ENCODE data around the gene HGS. TPM values are rescaled to one million over a fixed set of nuclear protein-coding genes. Genes with fewer than 3 reads are reported as not detected.

The HGS gene
- total RNA-seq, 2 donors from 2014 or later, result 60.7 to 66.9 TPM

- peaks cover 0 to 25% of the 10 kb centered on the region in 2 donors for H3K36me3 ChIP-seq (replicated peaks in 1 of 2; ENCODE audit: insufficient read depth in 1 of 2, low read depth in 2 of 2)
- no peaks in the 10 kb centered on the region for H3K27me3 ChIP-seq
- DNase-seq (no peak), ATAC-seq (no peak)
- intact Hi-C loops (cut with DNase I), result no loop called here
- H3K27ac ChIP-seq, result no peak overlapping the region
- 95 to 97% methylated on average over 6 to 35 of the region's 41 CpGs for WGBS, 2 donors
- no peak overlapping the region for H3K4me3 ChIP-seq
- TF ChIP-seq POLR2A (IDR thresholded peaks at IDR 0.05) (no peak), CTCF (IDR thresholded peaks at IDR 0.05) (no peak)
- no peaks in the 10 kb centered on the region for H3K9me3 ChIP-seq
- H3K4me1 ChIP-seq, result peaks cover 16% of the 10 kb centered on the region
Observed at GRCh38 chr17:81687770-81688541, 4.1 kb downstream of the HGS start.

GRCh38 chr17:81688616-81689015 is 4.8 kb downstream of the HGS start:
- no peak overlapping the region for H3K4me3 ChIP-seq
- 88 to 92% methylated on average over 10 to 14 of the region's 14 CpGs for WGBS, 2 donors
- intact Hi-C loops (cut with DNase I), result no loop called here
- ATAC-seq (no peak), DNase-seq (no peak)
- TF ChIP-seq CTCF (IDR thresholded peaks at IDR 0.05) (no peak), POLR2A (IDR thresholded peaks at IDR 0.05) (no peak)
- peaks cover 16% of the 10 kb centered on the region for H3K4me1 ChIP-seq
- H3K27ac ChIP-seq, result no peak overlapping the region
- H3K27me3 ChIP-seq, result no peaks in the 10 kb centered on the region
- no peaks in the 10 kb centered on the region for H3K9me3 ChIP-seq
- peaks cover 0 to 25% of the 10 kb centered on the region in 2 donors for H3K36me3 ChIP-seq (replicated peaks in 1 of 2; ENCODE audit: insufficient read depth in 1 of 2, low read depth in 2 of 2)

GRCh38 chr17:81690066-81690465 is 6.3 kb downstream of the HGS start:
- ATAC-seq (no peak), DNase-seq (no peak)
- Histone ChIP-seq H3K9me3 (no peaks in the 10 kb centered on the region), H3K36me3 (replicated peaks in 1 of 2; ENCODE audit: insufficient read depth in 1 of 2, low read depth in 2 of 2) (peaks cover 0 to 36% of the 10 kb centered on the region in 2 donors), H3K4me3 (no peak overlapping the region), H3K27ac (no peak overlapping the region), H3K4me1 (peaks cover 8% of the 10 kb centered on the region), H3K27me3 (no peaks in the 10 kb centered on the region)
- intact Hi-C loops (cut with DNase I), result loop anchor here (10.0 kb wide), 1 partner anchor 415 kb away; no protein-coding TSS in a partner anchor
- 89 to 92% methylated on average over 14 to 18 of the region's 18 CpGs for WGBS, 2 donors
- no peak for TF ChIP-seq POLR2A (IDR thresholded peaks at IDR 0.05)
- TF ChIP-seq CTCF (IDR thresholded peaks at IDR 0.05), result no peak

GRCh38 chr17:81690549-81690948 is 6.7 kb downstream of the HGS start:
- Histone ChIP-seq H3K9me3 (no peaks in the 10 kb centered on the region), H3K27ac (no peak overlapping the region), H3K4me3 (no peak overlapping the region), H3K36me3 (replicated peaks in 1 of 2; ENCODE audit: insufficient read depth in 1 of 2, low read depth in 2 of 2) (peaks cover 0 to 40% of the 10 kb centered on the region in 2 donors), H3K27me3 (no peaks in the 10 kb centered on the region), H3K4me1 (peaks cover 3% of the 10 kb centered on the region)
- intact Hi-C loops (cut with DNase I), result loop anchor here (10.0 kb wide), 1 partner anchor 416 kb away; no protein-coding TSS in a partner anchor
- no peak for DNase-seq
- TF ChIP-seq POLR2A (IDR thresholded peaks at IDR 0.05) (no peak), CTCF (IDR thresholded peaks at IDR 0.05) (no peak)
- no peak for ATAC-seq
- 88% methylated on average over 17 of the region's 17 CpGs; no CpG with 5 or more reads in 1 of the 2 donors for WGBS, 2 donors

All from body of pancreas (tissue), 4 donors.